ENCODE measurements around the gene GOLGA8A.

GOLGA8A gene, protein sequence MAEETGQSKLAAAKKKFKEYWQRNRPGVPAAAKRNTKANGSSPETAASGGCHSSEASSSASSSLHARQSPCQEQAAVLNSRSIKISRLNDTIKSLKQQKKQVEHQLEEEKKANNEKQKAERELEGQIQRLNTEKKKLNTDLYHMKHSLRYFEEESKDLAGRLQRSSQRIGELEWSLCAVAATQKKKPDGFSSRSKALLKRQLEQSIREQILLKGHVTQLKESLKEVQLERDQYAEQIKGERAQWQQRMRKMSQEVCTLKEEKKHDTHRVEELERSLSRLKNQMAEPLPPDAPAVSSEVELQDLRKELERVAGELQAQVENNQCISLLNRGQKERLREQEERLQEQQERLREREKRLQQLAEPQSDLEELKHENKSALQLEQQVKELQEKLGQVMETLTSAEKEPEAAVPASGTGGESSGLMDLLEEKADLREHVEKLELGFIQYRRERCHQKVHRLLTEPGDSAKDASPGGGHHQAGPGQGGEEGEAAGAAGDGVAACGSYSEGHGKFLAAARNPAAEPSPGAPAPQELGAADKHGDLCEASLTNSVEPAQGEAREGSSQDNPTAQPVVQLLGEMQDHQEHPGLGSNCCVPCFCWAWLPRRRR

DNA sequence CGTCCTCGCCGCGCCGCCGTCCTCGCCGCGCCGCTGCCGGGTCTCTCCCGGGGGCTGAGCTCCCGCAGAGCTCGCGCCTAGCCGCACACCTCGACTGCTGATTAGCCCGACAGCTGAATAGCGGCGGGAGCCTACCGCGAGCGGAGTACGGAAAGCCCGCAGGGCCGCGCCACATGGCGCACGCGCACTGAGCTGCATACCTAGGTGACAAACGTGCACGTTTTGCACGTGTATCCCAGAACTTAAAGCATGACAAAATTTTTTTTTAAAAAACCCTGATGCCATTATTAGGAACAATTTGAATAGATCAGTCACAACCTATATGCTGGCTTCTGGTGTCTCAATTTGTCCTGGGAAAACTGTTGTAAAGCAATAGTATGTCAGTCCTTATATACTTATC lies at the start of gene GOLGA8A:
GOLGA8A (minus strand) TSS at position 122 of the 400 bp plus-strand sequence. CDS start 48,117 bp downstream, outside the sequence.
- POLR2A ChIA-PET = interaction anchor here (1.1 kb wide), 1 partner anchor 146 kb away, joined by 3 read pairs; the partner anchor contains the start of gene GOLGA8B
- CTCF ChIA-PET = interaction anchor here (1.0 kb wide), 1 partner anchor 144 kb away, joined by 3 read pairs; no protein-coding TSS in a partner anchor
- DNase-seq (ENCODE audit: low read depth, low spot score) = peak; percentile 34

DNA sequence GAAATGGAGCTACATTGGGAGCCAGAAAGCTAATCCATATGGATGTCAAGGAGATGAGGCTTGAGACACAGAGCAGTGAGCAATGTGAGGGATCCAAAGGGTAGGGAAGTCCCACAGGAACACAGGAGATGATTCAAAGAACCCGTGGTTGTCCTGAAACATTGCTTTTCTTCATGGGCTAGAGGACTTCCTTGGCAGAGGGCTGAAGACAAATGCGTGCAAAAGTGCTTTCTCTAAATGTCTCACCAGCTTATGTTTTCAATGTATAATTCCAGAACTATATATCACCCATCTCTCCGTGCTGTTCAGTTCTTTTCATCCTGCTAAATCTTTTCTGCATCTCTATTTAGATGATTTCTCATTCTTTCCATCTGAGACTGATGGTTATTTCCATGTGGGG lies 46.0 kb upstream of the GOLGA8A start:
- DNase-seq (ENCODE audit: low read depth, low spot score) = no peak
- ChIA-PET CTCF (no interaction called here), POLR2A (interaction anchor here (0.6 kb wide), 1 partner anchor 488 kb away, joined by 3 read pairs; no protein-coding TSS in a partner anchor)
- TF ChIP-seq CTCF (IDR thresholded peaks at IDR 0.05; ENCODE audit: insufficient read depth, low read length, missing control alignments) = no peak
- no peak overlapping the region for H3K4me3 ChIP-seq (ENCODE audit: low read depth, low read length)

More for the DNA sequence above, at the start of gene GOLGA8A:
- peak within 1 kb of the TSS; percentile 66 for H3K4me3 ChIP-seq (ENCODE audit: low read depth, low read length)
- TF ChIP-seq CTCF (IDR thresholded peaks at IDR 0.05; ENCODE audit: insufficient read depth, low read length, missing control alignments) = no peak

GRCh38 chr15:34481370-34481769 lies 43.8 kb upstream of the GOLGA8A start:
- CTCF ChIA-PET = no interaction called here
- TF ChIP-seq CTCF (IDR thresholded peaks at IDR 0.05; ENCODE audit: insufficient read depth, low read length, missing control alignments) = no peak
- no peak overlapping the region for H3K4me3 ChIP-seq (ENCODE audit: low read depth, low read length)
- no peak for DNase-seq (ENCODE audit: low read depth, low spot score)
- POLR2A ChIA-PET = no interaction called here

- POLR2A ChIA-PET = no interaction called here
- no peak for DNase-seq (ENCODE audit: low read depth, low spot score)
- CTCF ChIA-PET = no interaction called here
- no peak for TF ChIP-seq CTCF (IDR thresholded peaks at IDR 0.05; ENCODE audit: insufficient read depth, low read length, missing control alignments)
- no peak overlapping the region for H3K4me3 ChIP-seq (ENCODE audit: low read depth, low read length)
These were observed 36.2 kb upstream of the GOLGA8A start for GRCh38 chr15:34473840-34474239.

GRCh38 chr15:34472947-34473346 lies 35.3 kb upstream of the GOLGA8A start:
- CTCF ChIA-PET = no interaction called here
- DNase-seq (ENCODE audit: low read depth, low spot score) = no peak
- TF ChIP-seq CTCF (IDR thresholded peaks at IDR 0.05; ENCODE audit: insufficient read depth, low read length, missing control alignments) = no peak
- H3K4me3 ChIP-seq (ENCODE audit: low read depth, low read length) = no peak overlapping the region
- POLR2A ChIA-PET = no interaction called here

DNA sequence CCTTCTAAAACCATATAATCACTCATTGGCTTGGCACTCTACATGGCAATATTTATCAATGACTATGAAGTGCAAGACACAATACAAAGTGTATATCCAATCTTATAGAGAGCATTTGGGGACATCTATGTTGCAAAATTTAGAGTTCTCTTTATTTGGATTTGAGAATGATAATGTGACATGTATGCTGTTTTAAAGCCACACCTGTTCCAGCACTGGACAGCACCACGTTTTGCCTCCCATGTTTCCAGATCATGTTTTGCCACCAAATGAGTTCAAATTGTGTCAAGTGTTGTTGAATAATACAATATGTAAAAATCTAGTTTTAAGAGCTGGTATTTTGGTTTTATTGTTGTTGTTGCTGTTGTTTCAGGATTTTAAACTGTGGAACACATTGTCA lies 33.3 kb upstream of the GOLGA8A start:
- ChIA-PET POLR2A (no interaction called here), CTCF (no interaction called here)
- DNase-seq (ENCODE audit: low read depth, low spot score) = no peak
- TF ChIP-seq CTCF (IDR thresholded peaks at IDR 0.05; ENCODE audit: insufficient read depth, low read length, missing control alignments) = no peak
- no peak overlapping the region for H3K4me3 ChIP-seq (ENCODE audit: low read depth, low read length)
